ENCODE data around the gene CHERP. TPM values are rescaled to one million over a fixed set of nuclear protein-coding genes. Genes with fewer than 3 reads are reported as not detected.

Gene CHERP
- total and polyA plus RNA-seq, 2 of the 13 experiments (the other 11 are each of a cell fraction or from before 2014, with no cell fraction given): 4.3 to 5.4 TPM

- FAIRE-seq (no peak), DNase-seq (ENCODE audit: low spot score) (no peak), ATAC-seq (no peak)
- intact Hi-C loops (cut with micrococcal nuclease; ENCODE audit: unreplicated experiment) (no loop called here), in situ Hi-C loops (cut with HindIII; ENCODE audit: extremely low pct_ligation_motif_present, low pct_unique_long_range_greater_than_20kb) (no loop called here)
- WGBS (ENCODE audit: low lambda C conversion rate): 93% methylated on average over 18 of the region's 26 CpGs
- CTCF ChIA-PET (ENCODE audit: low intra/inter-chr PET ratio, low total read pairs): no interaction called here
- Histone ChIP-seq H3K27ac (ENCODE audit: extremely low read length, insufficient read depth, low read length) (no peak overlapping the region), H3K4me2 (ENCODE audit: low read depth, low read length) (no peak overlapping the region), H2AFZ (ENCODE audit: low read length) (no peak overlapping the region), H3K79me2 (ENCODE audit: insufficient read depth, low read length) (peaks cover 85% of the 10 kb centered on the region), H3K9ac (ENCODE audit: insufficient read depth, low read depth, low read length) (no peak overlapping the region), H3K27me3 (ENCODE audit: control insufficient read depth in 1 of 2, insufficient read depth in 2 of 2, low read length in 2 of 2) (no peaks in the 10 kb centered on the region), H4K20me1 (ENCODE audit: insufficient read depth, low read length) (peaks cover 9% of the 10 kb centered on the region), H3K4me1 (ENCODE audit: insufficient read depth, low read length) (peaks cover 16% of the 10 kb centered on the region), H3K9me3 (ENCODE audit: low read length) (no peaks in the 10 kb centered on the region), H3K36me3 (replicated peaks in 1 of 2; ENCODE audit: control insufficient read depth in 1 of 2, insufficient read depth in 2 of 2, low read length in 2 of 2) (no peaks in the 10 kb centered on the region), H3K4me3 (replicated peaks in 1 of 3; ENCODE audit: insufficient read depth in 1 of 3, low read depth in 2 of 3, low read length in 3 of 3) (no peak overlapping the region)
- POLR2A ChIA-PET: no interaction called here
- BruUV-seq (replicated peaks): no TSS peak
- TF ChIP-seq SAFB2 (CRISPR knock-in tag; IDR thresholded peaks at IDR 0.05; ENCODE audit: borderline replicate concordance, low read depth) (no peak), CREM (IDR thresholded peaks at IDR 0.05) (no peak), CREM (CRISPR knock-in tag; IDR thresholded peaks at IDR 0.05) (no peak)
These were observed 45.9 kb upstream of the CHERP start for GRCh38 chr19:16587833-16588823.

- WGBS (ENCODE audit: low lambda C conversion rate): 95% methylated on average over 7 of the region's 20 CpGs
- POLR2A ChIA-PET: no interaction called here
- H3K36me3 ChIP-seq (replicated peaks in 1 of 2; ENCODE audit: control insufficient read depth in 1 of 2, insufficient read depth in 2 of 2, low read length in 2 of 2): no peaks in the 10 kb centered on the region; a peak in 1 of 5 replicates
- in situ Hi-C loops (cut with HindIII; ENCODE audit: extremely low pct_ligation_motif_present, low pct_unique_long_range_greater_than_20kb) (no loop called here), intact Hi-C loops (cut with micrococcal nuclease; ENCODE audit: unreplicated experiment) (no loop called here)
- no TSS peak for BruUV-seq (replicated peaks)
- no peaks in the 10 kb centered on the region for H3K27me3 ChIP-seq (ENCODE audit: control insufficient read depth in 1 of 2, insufficient read depth in 2 of 2, low read length in 2 of 2)
- H3K27ac ChIP-seq (ENCODE audit: extremely low read length, insufficient read depth, low read length): no peak overlapping the region
- H4K20me1 ChIP-seq (ENCODE audit: insufficient read depth, low read length): peaks cover 9% of the 10 kb centered on the region
- no peaks in the 10 kb centered on the region for H3K9me3 ChIP-seq (ENCODE audit: low read length)
- H3K4me1 ChIP-seq (ENCODE audit: insufficient read depth, low read length): peaks cover 16% of the 10 kb centered on the region
- H3K79me2 ChIP-seq (ENCODE audit: insufficient read depth, low read length): peaks cover 84% of the 10 kb centered on the region
- no peak for FAIRE-seq
- no peak for ATAC-seq
- CTCF ChIA-PET (ENCODE audit: low intra/inter-chr PET ratio, low total read pairs): no interaction called here
- DNase-seq (ENCODE audit: low spot score): no peak
- no peak overlapping the region for H2AFZ ChIP-seq (ENCODE audit: low read length)
- no peak overlapping the region for H3K9ac ChIP-seq (ENCODE audit: insufficient read depth, low read depth, low read length)
- no peak overlapping the region for H3K4me2 ChIP-seq (ENCODE audit: low read depth, low read length)
- H3K4me3 ChIP-seq (replicated peaks in 1 of 3; ENCODE audit: insufficient read depth in 1 of 3, low read depth in 2 of 3, low read length in 3 of 3): no peak overlapping the region
- TF ChIP-seq GRHL1 (CRISPR knock-in tag; conservative IDR thresholded peaks at IDR 0.05): no peak
- TF ChIP-seq HIVEP1 (CRISPR knock-in tag; IDR thresholded peaks at IDR 0.05): no peak
- no peak for TF ChIP-seq TRIM22 (IDR thresholded peaks at IDR 0.05)
- no peak for TF ChIP-seq ZSCAN31 (CRISPR knock-in tag; IDR thresholded peaks at IDR 0.05; ENCODE audit: low read depth)
- no peak for TF ChIP-seq ZNF639 (CRISPR knock-in tag; conservative IDR thresholded peaks at IDR 0.05)
- no peak for TF ChIP-seq ZNF510 (CRISPR knock-in tag; IDR thresholded peaks at IDR 0.05; ENCODE audit: low read depth)
These were observed 45.0 kb upstream of the CHERP start for GRCh38 chr19:16586991-16587832.

Measured in HepG2 (cell line).